ENCODE measurements around the gene EXOSC1. TPM values are rescaled to one million over a fixed set of nuclear protein-coding genes. Genes with fewer than 3 reads are reported as not detected.

Gene EXOSC1
- total RNA-seq, 1 experiment from 2014 or later: 27.0 TPM

DNA sequence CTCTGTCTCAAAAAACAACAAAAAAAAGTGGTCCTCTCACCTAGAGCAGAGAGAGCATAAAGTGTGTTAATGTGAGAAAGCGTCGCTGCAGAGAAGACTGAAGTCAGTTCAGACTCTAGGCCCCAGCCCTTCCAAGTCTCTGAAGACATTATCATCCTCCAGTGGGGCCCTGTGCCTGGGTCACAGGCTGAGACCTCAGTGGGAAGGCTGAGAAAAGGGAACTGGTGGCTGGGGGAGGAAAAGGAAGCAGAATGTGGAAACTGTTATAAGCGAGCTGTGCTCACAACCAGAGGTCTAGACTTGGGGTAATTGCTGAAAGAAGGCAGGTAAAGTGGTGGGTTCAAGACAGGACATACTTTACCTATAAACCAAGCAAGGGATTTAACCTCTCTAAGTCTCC is 39.7 kb downstream of the EXOSC1 start:
- BruUV-seq (replicated peaks): no TSS peak
- Histone ChIP-seq H3K36me3 (ENCODE audit: low read depth) (no peaks in the 10 kb centered on the region), H3K9me3 (ENCODE audit: insufficient read depth, low read depth) (no peaks in the 10 kb centered on the region), H3K79me2 (ENCODE audit: low read depth) (no peaks in the 10 kb centered on the region), H3K27ac (no peak overlapping the region), H4K20me1 (ENCODE audit: insufficient read depth) (no peaks in the 10 kb centered on the region), H3K4me2 (no peak overlapping the region), H2AFZ (no peak overlapping the region), H3K4me1 (replicated peaks; ENCODE audit: insufficient read depth) (peaks cover 17% of the 10 kb centered on the region), H3K27me3 (ENCODE audit: insufficient read depth, low read depth) (no peaks in the 10 kb centered on the region), H3F3A (ENCODE audit: insufficient read depth, low read depth) (peaks cover 25% of the 10 kb centered on the region), H3K9me2 (ENCODE audit: insufficient read depth) (no peaks in the 10 kb centered on the region), H3K4me3 (no peak overlapping the region)
- no peak for DNase-seq
- TF ChIP-seq, protein P1, sequence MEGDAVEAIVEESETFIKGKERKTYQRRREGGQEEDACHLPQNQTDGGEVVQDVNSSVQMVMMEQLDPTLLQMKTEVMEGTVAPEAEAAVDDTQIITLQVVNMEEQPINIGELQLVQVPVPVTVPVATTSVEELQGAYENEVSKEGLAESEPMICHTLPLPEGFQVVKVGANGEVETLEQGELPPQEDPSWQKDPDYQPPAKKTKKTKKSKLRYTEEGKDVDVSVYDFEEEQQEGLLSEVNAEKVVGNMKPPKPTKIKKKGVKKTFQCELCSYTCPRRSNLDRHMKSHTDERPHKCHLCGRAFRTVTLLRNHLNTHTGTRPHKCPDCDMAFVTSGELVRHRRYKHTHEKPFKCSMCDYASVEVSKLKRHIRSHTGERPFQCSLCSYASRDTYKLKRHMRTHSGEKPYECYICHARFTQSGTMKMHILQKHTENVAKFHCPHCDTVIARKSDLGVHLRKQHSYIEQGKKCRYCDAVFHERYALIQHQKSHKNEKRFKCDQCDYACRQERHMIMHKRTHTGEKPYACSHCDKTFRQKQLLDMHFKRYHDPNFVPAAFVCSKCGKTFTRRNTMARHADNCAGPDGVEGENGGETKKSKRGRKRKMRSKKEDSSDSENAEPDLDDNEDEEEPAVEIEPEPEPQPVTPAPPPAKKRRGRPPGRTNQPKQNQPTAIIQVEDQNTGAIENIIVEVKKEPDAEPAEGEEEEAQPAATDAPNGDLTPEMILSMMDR (conservative IDR thresholded peaks at IDR 0.05): no peak
- TF ChIP-seq EZH2 (IDR thresholded peaks at IDR 0.05; ENCODE audit: low read depth): no peak
- intact Hi-C loops (cut with micrococcal nuclease; ENCODE audit: unreplicated experiment): loop anchor here (5.0 to 10.0 kb wide), 2 partner anchors 41 to 309 kb away; partner anchors contain the start of genes EXOSC1, MARVELD1 and ZDHHC16
- ChIA-PET CTCF (no interaction called here), POLR2A (ENCODE audit: unreplicated experiment) (no interaction called here)

DNA sequence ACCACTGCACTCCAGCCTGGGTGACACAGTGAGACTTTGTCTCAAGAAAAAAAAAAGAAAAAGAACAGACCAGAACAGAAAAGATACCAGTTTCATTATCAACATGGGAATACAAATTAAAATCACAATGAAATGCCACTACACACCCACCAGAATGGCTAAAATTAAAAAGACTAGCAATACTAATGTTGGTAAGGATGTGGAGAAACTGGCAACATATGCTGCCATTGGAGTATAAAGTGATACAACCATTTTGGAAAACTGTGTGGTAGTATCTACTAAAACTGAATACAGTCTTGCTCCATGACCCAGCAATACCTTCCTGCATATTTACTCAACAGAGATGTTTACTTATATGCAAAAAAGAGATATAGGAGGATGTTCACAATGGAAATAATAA is 41.8 kb downstream of the EXOSC1 start:
- intact Hi-C loops (cut with micrococcal nuclease; ENCODE audit: unreplicated experiment): loop anchor here (10.0 kb wide), 1 partner anchor 311 kb away; the partner anchor contains the start of gene MARVELD1

GRCh38 chr10:97401455-97401919 is 44.3 kb downstream of the EXOSC1 start:
- Histone ChIP-seq H3K4me1 (replicated peaks; ENCODE audit: insufficient read depth) (no peaks in the 10 kb centered on the region), H3K79me2 (ENCODE audit: low read depth) (peaks cover 12% of the 10 kb centered on the region), H3K36me3 (ENCODE audit: low read depth) (no peaks in the 10 kb centered on the region), H2AFZ (peak overlapping the region; percentile 70), H3K4me2 (peak overlapping the region; percentile 93), H3K27me3 (ENCODE audit: insufficient read depth, low read depth) (no peaks in the 10 kb centered on the region), H3F3A (ENCODE audit: insufficient read depth, low read depth) (peaks cover 9% of the 10 kb centered on the region; the same call in 1 of the 2 replicates), H3K27ac (no peak overlapping the region), H4K20me1 (ENCODE audit: insufficient read depth) (no peaks in the 10 kb centered on the region), H3K9me2 (ENCODE audit: insufficient read depth) (no peaks in the 10 kb centered on the region), H3K4me3 (peak overlapping the region; percentile 97; the same call in 1 of the 2 replicates), H3K9me3 (ENCODE audit: insufficient read depth, low read depth) (no peaks in the 10 kb centered on the region)
- ChIA-PET CTCF (no interaction called here), POLR2A (ENCODE audit: unreplicated experiment) (interaction anchor here (0.7 kb wide), 1 partner anchor 23 kb away, joined by 3 read pairs; no protein-coding TSS in a partner anchor)
- intact Hi-C loops (cut with micrococcal nuclease; ENCODE audit: unreplicated experiment): loop anchor here (2.0 to 10.0 kb wide), 3 partner anchors 25 to 313 kb away; partner anchors contain the start of genes MARVELD1 and PGAM1
- no peak for DNase-seq
- TF ChIP-seq EZH2 (IDR thresholded peaks at IDR 0.05; ENCODE audit: low read depth): no peak
- TF ChIP-seq, protein P1 (conservative IDR thresholded peaks at IDR 0.05): no peak
- BruUV-seq (replicated peaks): no TSS peak

More for the DNA sequence above, 41.8 kb downstream of the EXOSC1 start:
- Histone ChIP-seq H3K36me3 (ENCODE audit: low read depth) (no peaks in the 10 kb centered on the region), H4K20me1 (ENCODE audit: insufficient read depth) (no peaks in the 10 kb centered on the region), H3K27me3 (ENCODE audit: insufficient read depth, low read depth) (no peaks in the 10 kb centered on the region), H3K4me1 (replicated peaks; ENCODE audit: insufficient read depth) (peaks cover 17% of the 10 kb centered on the region), H3K9me3 (ENCODE audit: insufficient read depth, low read depth) (no peaks in the 10 kb centered on the region), H3K27ac (no peak overlapping the region), H3K4me3 (no peak overlapping the region), H3K9me2 (ENCODE audit: insufficient read depth) (no peaks in the 10 kb centered on the region), H3K4me2 (no peak overlapping the region), H3K79me2 (ENCODE audit: low read depth) (peaks cover 12% of the 10 kb centered on the region), H3F3A (ENCODE audit: insufficient read depth, low read depth) (peaks cover 26% of the 10 kb centered on the region), H2AFZ (no peak overlapping the region)
- DNase-seq: no peak
- ChIA-PET CTCF (no interaction called here), POLR2A (ENCODE audit: unreplicated experiment) (interaction anchor here (0.7 kb wide), 1 partner anchor 340 kb away, joined by 3 read pairs; no protein-coding TSS in a partner anchor)
- no TSS peak for BruUV-seq (replicated peaks)
- no peak for TF ChIP-seq EZH2 (IDR thresholded peaks at IDR 0.05; ENCODE audit: low read depth)

Data from PC-9 (cell line).